Left lung (tissue), 10 donors: ENCODE results near the gene ITPR2. TPM values are rescaled to one million over a fixed set of nuclear protein-coding genes. Genes with fewer than 3 reads are reported as not detected.

Experiments
- ATAC-seq: fragments of 200-7000 bp; cut with Tn5 transposase; one replicate; pipeline ENCODE4 v1.9.1; 2020; ENCODE audit warnings: moderate library complexity
- DNase-seq, 4 donors: peaks; one replicate each; pipeline ENCODE4 v3.0.0-alpha.2; 2013 to 2020
- H3K27ac ChIP-seq, 2 donors: fragments of 200-600 bp; sonication (generic) in 1 of 2; one replicate each; pipeline versions ENCODE4 v1.5.0 to v1.8.0; 2020 to 2021
- H3K27me3 ChIP-seq, 2 donors: fragments of 200-600 bp; sonication (generic) in 1 of 2; one replicate each; pipeline versions ENCODE4 v1.5.0 to v1.8.0; 2020 to 2021
- H3K36me3 ChIP-seq, 2 donors: fragments of 200-600 bp; sonication (generic) in 1 of 2; one replicate each; pipeline versions ENCODE4 v1.5.0 to v1.8.0; 2020 to 2021
- H3K4me1 ChIP-seq, 2 donors: fragments of 200-600 bp; one replicate each; pipeline ENCODE4 v1.8.0; 2021
- H3K4me3 ChIP-seq, 2 donors: fragments of 200-600 bp; sonication (generic) in 1 of 2; one replicate each; pipeline versions ENCODE4 v1.5.0 to v1.8.0; 2020 to 2021; ENCODE audit warnings: mild to moderate bottlenecking in 1 of 2
- H3K9me3 ChIP-seq, 2 donors: fragments of 200-600 bp; sonication (generic) in 1 of 2; one replicate each; pipeline versions ENCODE4 v1.5.0 to v1.8.0; 2020 to 2021
- intact Hi-C, 2 donors: fragments of 100-400 bp; cut with DNase I; formaldehyde crosslinking; loops; one replicate each; pipeline versions ENCODE4 v1.11.2 to v1.14.2; 2022
- polyA plus RNA-seq, 6 donors: library from polyadenylated mRNA; unstranded; fragments of 120-200 nt; gene quantifications; one replicate each; pipeline ENCODE4 v1.2.1, GENCODE V29; 2013; ENCODE audit not compliant: insufficient read length in 6 of 6
- total RNA-seq, 2 donors: library from RNA; stranded (reverse); fragmentation: NEBNext Ultra II Directional; extraction: Animal tissue kit (Norgen Biotek cat#: 25700); gene quantifications; one replicate each; pipeline ENCODE4 v1.2.1, GENCODE V29; 2021
- TF ChIP-seq, protein P1 (sequence below), 2 donors: fragments of 200-600 bp; sonication (generic) in 1 of 2; IDR thresholded peaks; one replicate each; pipeline versions ENCODE4 v1.5.0 to v1.8.0; 2021; ENCODE audit warnings: antibody characterized with exemption in 2 of 2
- donor health status: DM: no; HTN: yes; CAD: no.
- donor health status: DM: no; HTN: no; CAD: no.

The ITPR2 gene
- total and polyA plus RNA-seq, 8 donors = 5.5 to 67.8 (median 7.5) TPM

DNA sequence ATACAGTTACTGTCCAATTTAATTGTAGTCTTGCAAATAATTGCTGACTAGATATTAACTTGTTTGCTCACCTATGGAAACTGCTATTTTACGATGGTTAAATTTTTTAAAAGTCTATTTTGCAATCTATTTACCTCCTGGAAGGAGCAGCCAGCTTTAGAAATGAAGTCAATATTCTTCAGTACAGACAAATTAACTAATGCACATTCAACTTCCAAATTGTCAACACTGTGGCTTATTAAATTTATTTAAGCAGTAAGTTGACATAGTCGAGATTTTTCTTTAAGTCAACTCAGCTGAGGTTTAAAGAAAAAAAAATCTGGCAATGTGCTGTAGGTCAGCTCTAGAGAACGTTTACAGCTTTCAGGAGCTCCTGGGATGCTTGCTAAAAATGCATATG, 416.4 kb downstream of the ITPR2 start:
- TF ChIP-seq, protein P1, sequence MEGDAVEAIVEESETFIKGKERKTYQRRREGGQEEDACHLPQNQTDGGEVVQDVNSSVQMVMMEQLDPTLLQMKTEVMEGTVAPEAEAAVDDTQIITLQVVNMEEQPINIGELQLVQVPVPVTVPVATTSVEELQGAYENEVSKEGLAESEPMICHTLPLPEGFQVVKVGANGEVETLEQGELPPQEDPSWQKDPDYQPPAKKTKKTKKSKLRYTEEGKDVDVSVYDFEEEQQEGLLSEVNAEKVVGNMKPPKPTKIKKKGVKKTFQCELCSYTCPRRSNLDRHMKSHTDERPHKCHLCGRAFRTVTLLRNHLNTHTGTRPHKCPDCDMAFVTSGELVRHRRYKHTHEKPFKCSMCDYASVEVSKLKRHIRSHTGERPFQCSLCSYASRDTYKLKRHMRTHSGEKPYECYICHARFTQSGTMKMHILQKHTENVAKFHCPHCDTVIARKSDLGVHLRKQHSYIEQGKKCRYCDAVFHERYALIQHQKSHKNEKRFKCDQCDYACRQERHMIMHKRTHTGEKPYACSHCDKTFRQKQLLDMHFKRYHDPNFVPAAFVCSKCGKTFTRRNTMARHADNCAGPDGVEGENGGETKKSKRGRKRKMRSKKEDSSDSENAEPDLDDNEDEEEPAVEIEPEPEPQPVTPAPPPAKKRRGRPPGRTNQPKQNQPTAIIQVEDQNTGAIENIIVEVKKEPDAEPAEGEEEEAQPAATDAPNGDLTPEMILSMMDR (IDR thresholded peaks at IDR 0.05) = no peak
- Histone ChIP-seq H3K27me3 (no peaks in the 10 kb centered on the region), H3K4me3 (no peak overlapping the region), H3K4me1 (no peaks in the 10 kb centered on the region), H3K9me3 (peaks cover 0 to 3% of the 10 kb centered on the region in 2 donors), H3K27ac (no peak overlapping the region), H3K36me3 (peaks cover 0 to 28% of the 10 kb centered on the region in 2 donors)
- DNase-seq (peak in 1 of 4 donors; percentile 10), ATAC-seq (no peak)
- intact Hi-C loops = no loop called here

DNA sequence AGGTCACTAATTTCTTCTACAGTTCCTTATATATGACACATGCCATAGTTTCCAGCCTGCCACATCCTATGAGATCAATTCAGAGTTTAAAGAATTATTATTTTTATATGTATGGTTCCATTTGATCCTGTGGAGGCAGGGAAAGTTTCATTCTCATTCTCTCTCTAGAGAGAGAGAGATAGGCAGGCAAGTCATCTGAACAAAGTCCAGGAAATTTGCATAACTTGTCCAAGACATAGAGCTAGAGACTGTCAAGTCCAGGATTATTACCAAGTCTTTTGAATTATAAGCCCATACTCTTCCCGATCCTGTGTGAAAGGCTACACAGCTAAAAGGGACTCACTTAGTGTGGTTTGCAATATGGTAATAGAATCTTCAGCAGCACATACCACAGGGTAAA, 422.3 kb downstream of the ITPR2 start:
- H3K27ac ChIP-seq = no peak overlapping the region
- H3K27me3 ChIP-seq = no peaks in the 10 kb centered on the region
- TF ChIP-seq, protein P1 (IDR thresholded peaks at IDR 0.05) = no peak
- no peaks in the 10 kb centered on the region for H3K4me1 ChIP-seq
- ATAC-seq (no peak), DNase-seq (no peak)
- intact Hi-C loops = no loop called here
- H3K9me3 ChIP-seq = no peaks in the 10 kb centered on the region
- peaks cover 0 to 34% of the 10 kb centered on the region in 2 donors for H3K36me3 ChIP-seq
- no peak overlapping the region for H3K4me3 ChIP-seq

DNA sequence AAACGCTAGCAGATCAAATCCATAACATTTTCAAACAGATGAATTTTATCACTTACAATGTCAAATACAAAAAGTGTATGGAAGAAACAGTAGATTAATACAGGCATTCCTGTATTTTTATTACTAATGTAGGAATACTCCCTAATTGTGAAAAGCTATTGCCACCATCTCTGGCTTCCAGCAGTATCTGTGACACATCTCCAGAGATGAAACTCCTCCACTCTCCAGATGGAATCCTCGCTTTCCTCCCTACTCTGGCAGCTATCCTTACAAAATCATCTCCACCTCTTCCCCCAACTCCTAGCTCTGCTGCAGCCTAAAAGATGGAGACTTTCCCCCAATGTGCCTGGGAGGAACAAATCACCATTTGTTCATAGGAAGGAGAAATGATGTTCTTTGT, 426.2 kb downstream of the ITPR2 start:
- ATAC-seq (no peak), DNase-seq (no peak)
- H3K4me1 ChIP-seq = no peaks in the 10 kb centered on the region
- no peak overlapping the region for H3K27ac ChIP-seq
- intact Hi-C loops = no loop called here
- H3K36me3 ChIP-seq = peaks cover 0 to 39% of the 10 kb centered on the region in 2 donors
- no peaks in the 10 kb centered on the region for H3K9me3 ChIP-seq
- TF ChIP-seq, protein P1 (IDR thresholded peaks at IDR 0.05) = no peak
- no peak overlapping the region for H3K4me3 ChIP-seq
- no peaks in the 10 kb centered on the region for H3K27me3 ChIP-seq

DNA sequence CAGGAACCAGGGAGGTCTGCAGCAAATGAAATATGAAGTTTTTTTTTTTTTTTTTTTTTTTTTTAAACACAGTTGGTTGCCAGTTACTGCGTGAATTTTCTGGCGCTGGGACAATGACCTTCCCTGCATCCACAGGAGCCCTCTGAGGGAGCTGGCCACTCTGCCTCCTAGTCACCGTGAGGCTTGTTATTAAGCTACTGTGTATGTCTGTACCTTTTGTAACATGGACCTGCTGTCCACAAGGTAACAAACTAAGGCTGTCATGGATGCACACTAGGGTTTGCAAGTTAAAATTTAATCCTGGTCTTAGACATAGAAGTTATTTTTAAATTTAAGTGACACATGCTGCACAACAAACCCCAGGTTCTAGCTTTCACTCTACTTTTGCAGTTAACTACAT, 426.6 kb downstream of the ITPR2 start:
- H3K27me3 ChIP-seq = no peaks in the 10 kb centered on the region
- intact Hi-C loops = no loop called here
- no peak for ATAC-seq
- H3K36me3 ChIP-seq = peaks cover 0 to 37% of the 10 kb centered on the region in 2 donors
- TF ChIP-seq, protein P1 (IDR thresholded peaks at IDR 0.05) = no peak
- H3K9me3 ChIP-seq = no peaks in the 10 kb centered on the region
- no peak for DNase-seq
- no peak overlapping the region for H3K4me3 ChIP-seq
- H3K27ac ChIP-seq = no peak overlapping the region
- no peaks in the 10 kb centered on the region for H3K4me1 ChIP-seq

DNA sequence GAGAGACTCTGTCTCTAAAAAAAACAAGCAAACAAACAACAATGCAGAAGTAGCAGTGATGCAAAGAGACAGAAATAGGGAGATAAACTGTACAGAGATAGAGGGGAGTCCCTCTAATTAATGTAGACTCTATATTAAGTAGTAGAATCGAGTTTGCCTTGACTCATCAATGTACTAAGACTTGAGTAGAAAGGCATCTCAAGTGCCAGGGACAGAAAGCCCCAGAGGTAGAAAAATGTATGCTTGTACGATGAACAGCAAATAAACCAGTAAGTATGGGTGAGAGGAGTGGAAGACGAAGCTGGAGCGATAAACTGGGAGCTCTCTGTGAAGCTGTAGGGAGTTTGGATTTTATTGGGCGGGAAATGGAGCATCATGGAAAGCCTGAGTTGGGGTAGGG, 429.4 kb downstream of the ITPR2 start:
- DNase-seq = no peak
- H3K4me3 ChIP-seq = no peak overlapping the region
- H3K36me3 ChIP-seq = peaks cover 0 to 16% of the 10 kb centered on the region in 2 donors
- no peaks in the 10 kb centered on the region for H3K4me1 ChIP-seq
- peak; percentile 59 for ATAC-seq
- H3K9me3 ChIP-seq = no peaks in the 10 kb centered on the region
- intact Hi-C loops = no loop called here
- TF ChIP-seq, protein P1 (IDR thresholded peaks at IDR 0.05) = no peak
- H3K27me3 ChIP-seq = no peaks in the 10 kb centered on the region
- H3K27ac ChIP-seq = no peak overlapping the region
